Placental pericyte (primary cell): Measurements from ENCODE around the gene FBLIM1. TPM values are rescaled to one million over a fixed set of nuclear protein-coding genes. Genes with fewer than 3 reads are reported as not detected.

Source experiments
- total RNA-seq: library from RNA; depleted of rRNA; stranded (reverse); fragments of >200 nt; gene quantifications from 2 replicates; pipeline ENCODE4 v1.2.3, GENCODE V29; 2012

FBLIM1 gene, protein sequence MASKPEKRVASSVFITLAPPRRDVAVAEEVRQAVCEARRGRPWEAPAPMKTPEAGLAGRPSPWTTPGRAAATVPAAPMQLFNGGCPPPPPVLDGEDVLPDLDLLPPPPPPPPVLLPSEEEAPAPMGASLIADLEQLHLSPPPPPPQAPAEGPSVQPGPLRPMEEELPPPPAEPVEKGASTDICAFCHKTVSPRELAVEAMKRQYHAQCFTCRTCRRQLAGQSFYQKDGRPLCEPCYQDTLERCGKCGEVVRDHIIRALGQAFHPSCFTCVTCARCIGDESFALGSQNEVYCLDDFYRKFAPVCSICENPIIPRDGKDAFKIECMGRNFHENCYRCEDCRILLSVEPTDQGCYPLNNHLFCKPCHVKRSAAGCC
- total RNA-seq = 152 and 186 TPM in 2 replicates

GRCh38 chr1:15758343-15758931 lies at the start of gene FBLIM1:
Gene FBLIM1, plus strand, starts transcription at chr1:15758795. Its CDS starts 6,189 bp downstream, at chr1:15764984.

DNA sequence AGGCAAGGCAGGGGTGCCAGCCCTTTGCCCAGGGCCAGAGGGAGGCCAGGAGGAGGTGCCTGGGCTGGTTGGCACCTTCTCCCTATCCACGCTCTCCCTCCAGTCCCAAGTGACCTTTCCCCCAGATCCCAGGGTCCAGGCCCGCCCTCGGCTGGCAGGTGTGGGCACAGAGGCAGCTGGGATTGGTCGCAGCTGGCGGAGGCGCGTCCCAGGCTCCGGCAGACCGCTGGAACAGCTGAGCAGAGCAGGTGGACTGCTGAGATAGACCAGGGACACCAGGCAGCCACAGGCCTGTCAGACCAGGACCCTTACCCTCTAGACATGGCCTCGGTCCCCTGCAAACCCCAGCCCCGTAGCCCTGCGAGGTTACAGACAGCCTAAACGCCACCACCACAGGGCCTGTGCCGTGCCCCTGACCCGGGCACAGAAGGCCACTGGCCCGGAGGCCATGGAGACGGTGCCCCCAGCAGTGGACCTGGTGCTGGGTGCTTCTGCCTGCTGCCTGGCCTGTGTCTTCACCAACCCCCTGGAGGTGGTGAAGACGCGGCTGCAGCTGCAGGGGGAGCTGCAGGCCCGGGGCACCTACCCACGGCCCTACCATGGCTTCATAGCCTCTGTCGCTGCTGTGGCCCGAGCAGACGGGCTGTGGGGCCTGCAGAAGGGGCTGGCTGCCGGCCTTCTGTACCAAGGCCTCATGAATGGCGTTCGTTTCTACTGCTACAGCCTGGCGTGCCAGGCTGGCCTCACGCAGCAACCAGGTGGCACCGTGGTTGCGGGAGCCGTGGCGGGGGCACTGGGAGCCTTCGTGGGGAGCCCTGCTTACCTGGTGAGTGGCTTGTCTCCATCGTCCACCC lies 22.3 kb upstream of the FBLIM1 start, which contains the start of gene SLC25A34:
Gene SLC25A34, plus strand, starts transcription at position 221 of the 854 bp plus-strand sequence. Its CDS starts 228 bp downstream, at position 449.

DNA sequence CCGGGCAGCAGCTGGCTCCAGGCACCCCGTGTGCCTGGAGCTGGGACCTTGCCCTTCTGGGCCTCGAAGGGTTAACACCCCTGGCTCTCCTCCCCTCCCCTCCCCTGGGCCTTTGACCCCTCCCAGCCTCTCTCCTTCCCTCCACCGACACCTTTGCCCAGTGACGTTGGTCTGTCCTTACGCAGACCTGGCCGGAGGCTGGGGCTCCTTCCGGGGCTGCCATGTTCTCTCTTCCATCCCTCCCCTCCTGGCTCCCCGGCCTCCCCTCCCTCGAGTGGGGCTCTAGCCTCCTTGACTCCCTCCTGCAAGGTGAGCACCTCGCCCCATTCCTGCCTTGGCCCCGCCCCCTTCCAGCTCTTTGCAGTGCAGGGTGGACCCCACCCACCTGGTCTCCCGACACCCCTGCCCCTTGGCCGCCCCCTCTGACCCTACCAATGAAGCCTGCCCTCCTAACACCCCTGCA lies 16.2 kb upstream of the FBLIM1 start, which contains the start of gene TMEM82:
Gene TMEM82, plus strand, starts transcription at position 161 of the 463 bp plus-strand sequence. Its CDS starts 61 bp downstream, at position 222.

DNA sequence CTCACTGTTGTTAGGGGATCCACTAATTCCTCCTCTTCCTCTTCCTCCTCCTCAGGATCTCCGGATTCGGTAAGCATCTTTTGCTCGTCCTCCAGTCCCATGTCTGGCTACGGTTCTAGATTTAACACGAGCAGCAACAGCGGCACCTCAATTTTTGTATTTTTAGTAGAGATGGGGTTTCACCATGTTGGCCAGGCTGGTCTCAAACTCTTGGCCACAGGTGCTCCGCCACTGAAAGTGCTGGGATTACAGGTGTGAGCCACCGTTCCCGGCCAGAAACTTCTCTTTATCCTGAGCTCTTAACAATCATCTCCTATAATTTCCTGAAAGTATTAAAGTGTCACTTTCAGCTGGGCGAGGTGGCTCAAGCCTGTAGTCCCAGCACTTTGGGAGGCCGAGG lies 49.0 kb downstream of the FBLIM1 start, which contains the start of gene UQCRHL:
Gene UQCRHL, minus strand, starts transcription at position 101 of the 400 bp plus-strand sequence. Its CDS starts 0 bp downstream, at position 101.

Other genes starting within 250 kb of the FBLIM1 start
- gene CASP9, start 234.6 kb upstream of the FBLIM1 start, total RNA-seq = 8.0 and 9.8 TPM in 2 replicates
- gene DNAJC16, start 231.9 kb upstream of the FBLIM1 start, total RNA-seq = 20.0 and 23.4 TPM in 2 replicates
- gene AGMAT, start 173.7 kb upstream of the FBLIM1 start, total RNA-seq = 0.44 and 2.3 TPM in 2 replicates
- gene DDI2, start 141.3 kb upstream of the FBLIM1 start, total RNA-seq = 19.0 and 25.5 TPM in 2 replicates
- 62.7 and 95.0 TPM in 2 replicates for gene PLEKHM2, start 74.5 kb upstream of the FBLIM1 start, total RNA-seq
- gene SLC25A34, start 22.5 kb upstream of the FBLIM1 start, total RNA-seq = 0.22 and 0.43 TPM in 2 replicates
- not detected in 2 replicates for gene TMEM82, start 16.3 kb upstream of the FBLIM1 start, total RNA-seq
- gene UQCRHL, start 48.9 kb downstream of the FBLIM1 start, total RNA-seq = 0.72 and 2.0 TPM in 2 replicates
- gene SPEN, start 88.9 kb downstream of the FBLIM1 start, total RNA-seq = 26.7 and 34.9 TPM in 2 replicates
- gene ZBTB17, start 217.3 kb downstream of the FBLIM1 start, total RNA-seq = 37.0 and 57.3 TPM in 2 replicates
- not detected in 2 replicates for gene SRARP, start 245.4 kb downstream of the FBLIM1 start, total RNA-seq